Loucy (cell line): ENCODE measurements around the gene MEAK7.

Source experiments
- CTCF ChIP-seq: fragments of 200-600 bp; sonication (generic); conservative IDR thresholded peaks from 2 replicates; pipeline ENCODE4 v1.5.1; 2014; ENCODE audit warnings: mild to moderate bottlenecking, antibody characterized with exemption, low read length
- EZH2phosphoT487 ChIP-seq: fragments of 200-600 bp; IDR thresholded peaks from 2 replicates; pipeline ENCODE4 v1.6.1; 2018; ENCODE audit warnings: antibody characterized with exemption, mild to moderate bottlenecking, moderate library complexity, borderline replicate concordance

GRCh38 chr16:84483882-84484565 is 20.4 kb downstream of the MEAK7 start:
- TF ChIP-seq CTCF (no peak), EZH2phosphoT487 (no peak)
